HG03135 (cell line): ENCODE results near the gene PTPRN2.

Experiments
- ATAC-seq: cut with Tn5 transposase; IDR thresholded peaks from one replicate; pipeline ENCODE4 v1.9.1; 2021; ENCODE audit warnings: mild to moderate bottlenecking, moderate library complexity; ENCODE audit not compliant: unreplicated experiment

The PTPRN2 gene

DNA sequence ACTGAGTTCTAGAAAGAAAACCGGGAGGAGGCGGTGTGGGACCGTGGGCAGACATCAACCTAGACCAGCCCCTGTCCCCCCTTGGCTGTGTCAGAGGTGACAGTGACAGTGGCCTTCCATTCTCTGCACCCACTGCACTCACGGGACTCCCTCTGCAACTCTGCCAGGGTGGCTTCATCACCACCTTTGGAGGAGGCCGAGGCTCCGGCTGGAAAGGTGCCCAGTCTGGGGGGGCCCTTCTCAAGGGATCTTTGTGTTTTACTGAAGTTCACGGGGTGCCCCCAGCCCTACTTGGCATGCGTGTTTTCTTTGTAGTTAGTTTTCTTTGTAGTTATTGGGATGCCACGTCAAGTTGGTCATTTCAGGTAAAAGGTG, 833.2 kb downstream of the PTPRN2 start:
- ATAC-seq: no peak

DNA sequence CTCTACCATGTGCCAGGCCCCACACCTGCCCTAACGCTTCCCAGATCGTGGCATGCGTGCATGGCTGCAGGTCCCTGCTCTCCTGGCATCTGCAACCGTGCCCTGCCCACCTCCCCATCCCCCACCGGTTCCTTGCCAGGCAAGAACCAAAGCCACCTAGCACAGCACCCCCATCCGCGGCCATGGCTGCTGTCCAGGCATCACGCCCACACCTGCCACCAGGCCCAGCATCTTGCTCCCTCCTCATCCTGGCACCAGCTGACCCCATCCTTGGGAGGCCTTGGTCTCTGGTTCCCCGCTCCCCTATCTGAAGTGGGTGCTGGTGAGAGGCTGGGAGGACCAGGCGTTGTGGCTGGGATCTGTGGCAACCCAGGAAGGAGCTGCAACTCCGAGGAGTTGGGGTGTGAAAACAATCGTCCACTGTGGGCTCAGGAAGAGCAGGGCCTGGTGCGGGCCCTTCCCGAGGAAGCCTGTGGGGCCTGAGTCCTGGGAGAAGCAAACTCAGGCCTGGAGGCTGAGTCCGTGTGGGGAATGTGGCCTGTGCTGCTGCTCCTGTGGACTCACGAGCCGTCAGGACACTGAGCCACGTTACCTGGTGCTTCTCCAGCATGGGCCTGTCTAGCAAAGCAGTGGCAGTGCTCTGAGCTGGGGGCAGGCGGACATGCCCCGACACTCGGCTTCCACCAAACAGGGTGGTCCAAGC, 833.8 kb downstream of the PTPRN2 start:
- ATAC-seq: no peak

DNA sequence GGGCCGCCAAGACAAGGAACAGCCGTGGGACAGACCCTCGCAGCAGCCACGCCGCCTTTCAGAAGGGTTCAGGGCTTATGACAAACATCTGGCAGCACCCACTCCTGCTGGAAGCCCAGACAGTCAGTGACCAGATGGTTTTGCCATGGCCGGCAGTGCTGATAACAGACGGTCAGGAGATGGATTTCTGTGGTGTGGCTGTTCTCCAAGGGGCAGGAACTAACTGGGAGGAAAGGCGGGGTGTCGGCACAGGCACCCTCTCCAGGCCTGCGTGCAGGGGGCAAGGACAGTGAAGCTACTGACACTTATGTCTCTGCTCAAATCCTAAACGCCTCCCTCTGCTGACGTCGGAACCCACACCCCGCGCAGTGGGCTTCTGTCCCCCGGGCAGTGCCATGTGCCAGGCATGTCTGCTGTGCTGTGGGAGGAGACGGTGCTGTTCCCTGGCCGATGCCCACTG, 834.8 kb downstream of the PTPRN2 start:
- ATAC-seq: no peak

DNA sequence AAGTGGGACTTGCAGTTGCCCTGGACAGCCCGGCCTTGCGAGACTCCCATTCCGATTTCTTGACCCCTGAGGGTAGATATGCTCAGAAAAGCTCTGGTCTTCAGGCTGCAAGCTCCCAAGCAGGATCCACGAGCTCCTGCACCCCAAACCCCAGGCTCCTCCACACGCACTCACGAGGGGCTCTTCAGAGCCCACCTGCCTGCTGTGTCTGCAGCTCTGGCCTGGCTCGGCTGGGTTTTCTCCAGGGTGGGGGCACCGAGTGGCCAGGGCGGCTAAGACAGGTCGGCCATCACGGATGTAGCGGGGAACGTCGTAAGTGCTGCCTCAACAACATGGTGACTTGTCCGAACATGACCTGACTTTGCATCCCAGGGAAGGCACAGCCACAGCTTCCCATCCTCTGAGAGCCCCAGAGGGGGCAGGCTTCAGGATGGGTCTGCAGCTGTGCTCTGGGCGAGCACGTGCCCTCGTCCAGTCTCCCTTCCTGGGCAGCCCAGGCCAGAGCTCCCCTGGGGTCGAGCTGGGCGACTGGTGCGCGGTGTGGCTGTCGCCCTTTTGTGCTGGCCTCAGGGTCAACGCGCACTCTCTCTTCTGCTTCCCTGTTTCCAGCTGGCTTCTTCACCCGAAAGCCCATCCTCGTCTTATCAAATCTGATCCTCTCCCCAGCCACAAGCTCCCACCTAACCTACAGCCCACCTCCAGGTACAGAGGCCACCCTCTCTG, 835.5 kb downstream of the PTPRN2 start:
- ATAC-seq: no peak

DNA sequence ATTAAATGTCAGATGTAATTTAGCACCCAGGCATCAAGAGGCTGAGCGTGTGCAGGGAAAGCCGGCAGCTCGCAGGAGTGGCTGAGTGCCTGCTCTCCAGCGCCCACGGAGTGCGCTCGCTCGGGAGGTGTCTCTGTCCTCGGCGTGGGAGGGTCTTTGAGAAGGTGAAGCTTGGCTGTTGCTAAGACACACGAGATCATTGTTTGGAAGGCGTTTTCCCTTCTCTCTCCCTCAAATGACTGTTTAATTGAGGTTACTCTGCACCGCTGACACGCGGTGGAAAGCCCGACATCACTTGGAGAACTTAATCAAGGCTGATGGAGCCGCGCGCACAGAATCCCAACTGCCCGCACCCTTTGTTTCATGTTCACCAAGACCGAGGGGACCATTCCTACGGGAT, 836.2 kb downstream of the PTPRN2 start:
- ATAC-seq: no peak

DNA sequence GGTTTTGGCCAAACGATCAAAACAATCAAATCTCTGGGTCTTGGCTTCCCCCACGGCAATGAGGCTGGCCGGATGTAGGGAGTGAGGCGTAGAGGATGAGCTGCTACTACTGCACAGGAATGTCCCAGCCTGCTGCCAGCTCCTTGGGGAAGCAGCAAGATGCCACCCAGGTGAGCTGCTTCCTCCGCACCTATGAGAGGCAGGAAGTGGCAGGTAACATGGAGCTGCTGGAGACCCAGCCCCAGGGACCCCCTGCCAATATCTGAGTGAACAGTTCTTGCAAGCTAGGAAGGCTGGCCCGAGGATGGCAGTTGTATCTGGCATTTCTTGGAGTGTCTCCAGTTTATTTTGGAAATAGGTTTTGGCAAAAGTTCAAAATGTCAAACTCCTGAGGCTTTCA, 837.3 kb downstream of the PTPRN2 start:
- no peak for ATAC-seq

DNA sequence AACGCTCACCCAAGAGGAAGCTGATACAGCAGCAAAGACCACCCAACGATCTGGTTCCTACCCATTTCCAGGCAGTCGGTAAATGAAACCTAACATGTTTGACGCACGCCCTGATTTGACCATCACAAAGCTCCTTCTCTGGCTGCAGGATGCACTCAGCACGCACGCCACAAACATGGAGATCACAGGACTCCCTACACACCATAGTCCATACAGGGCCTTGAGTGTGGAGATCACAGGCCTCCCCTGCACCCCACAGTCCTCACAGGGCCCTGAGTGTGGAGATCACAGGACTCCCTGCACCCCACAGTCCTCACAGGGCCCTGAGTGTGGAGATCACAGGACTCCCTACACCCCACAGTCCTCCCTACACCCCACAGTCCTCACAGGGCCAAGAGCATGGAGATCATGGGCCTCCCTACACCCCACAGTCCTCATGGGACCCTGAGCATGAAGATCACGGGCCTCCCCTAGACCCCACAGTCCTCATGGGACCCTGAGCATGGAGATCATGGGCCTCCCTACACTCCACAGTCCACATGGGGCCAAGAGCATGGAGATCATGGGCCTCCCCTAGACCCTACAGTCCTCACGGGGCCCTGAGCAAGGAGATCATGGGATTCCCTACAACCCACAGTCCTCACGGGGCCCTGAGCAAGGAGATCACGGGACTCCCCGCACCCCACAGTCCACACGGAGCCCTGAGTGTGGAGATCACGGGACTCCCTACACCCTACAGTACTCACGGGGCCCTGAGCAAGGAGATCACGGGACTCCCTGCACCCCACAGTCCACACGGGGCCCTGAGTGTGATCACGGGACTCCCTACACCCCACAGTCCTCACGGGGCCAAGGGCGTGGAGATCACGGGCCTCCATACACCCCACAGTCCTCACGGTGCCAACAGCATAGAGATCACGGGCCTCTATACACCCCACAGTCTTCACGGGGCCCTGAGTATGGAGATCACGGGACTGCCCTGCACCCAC, 841.6 kb downstream of the PTPRN2 start:
- ATAC-seq: no peak

DNA sequence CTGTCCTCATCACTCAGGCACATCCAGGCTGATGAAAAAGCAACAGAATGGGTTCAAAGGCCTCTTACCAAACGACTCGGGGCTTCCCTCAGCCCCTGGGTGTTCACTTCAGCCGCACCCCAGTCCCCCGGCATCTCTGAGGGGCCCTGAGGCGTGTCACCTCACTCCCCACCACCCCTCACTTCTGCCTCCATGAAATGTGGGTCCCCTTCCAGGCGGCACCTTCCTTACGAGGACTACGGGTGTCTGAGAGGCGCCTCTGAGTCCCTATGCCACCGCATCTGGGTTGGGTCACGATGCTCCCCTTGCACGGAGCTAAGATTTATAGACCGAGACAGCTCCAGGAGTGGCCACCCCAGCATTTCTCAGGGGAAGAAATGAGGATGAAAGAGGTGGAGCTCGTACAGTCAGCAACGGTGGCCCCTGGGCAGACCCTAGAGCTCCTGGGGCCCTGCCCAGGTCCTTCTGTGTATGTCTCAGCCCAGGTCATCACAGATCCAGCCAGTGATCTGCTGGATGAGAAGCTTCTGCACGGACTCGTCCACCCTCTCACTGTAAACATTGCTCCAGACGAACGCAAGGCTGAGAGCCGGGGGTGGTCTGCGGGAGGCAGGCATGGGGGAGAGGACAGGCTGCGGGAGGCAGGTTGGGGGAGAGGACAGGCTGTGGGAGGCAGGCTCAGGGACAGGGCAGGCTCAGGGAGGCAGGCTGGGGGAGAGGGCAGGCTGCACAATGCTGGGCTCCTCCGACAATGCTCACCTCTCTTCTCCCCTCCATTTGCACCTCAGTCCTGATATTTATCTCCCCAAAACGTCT, 842.6 kb downstream of the PTPRN2 start:
- ATAC-seq: no peak

DNA sequence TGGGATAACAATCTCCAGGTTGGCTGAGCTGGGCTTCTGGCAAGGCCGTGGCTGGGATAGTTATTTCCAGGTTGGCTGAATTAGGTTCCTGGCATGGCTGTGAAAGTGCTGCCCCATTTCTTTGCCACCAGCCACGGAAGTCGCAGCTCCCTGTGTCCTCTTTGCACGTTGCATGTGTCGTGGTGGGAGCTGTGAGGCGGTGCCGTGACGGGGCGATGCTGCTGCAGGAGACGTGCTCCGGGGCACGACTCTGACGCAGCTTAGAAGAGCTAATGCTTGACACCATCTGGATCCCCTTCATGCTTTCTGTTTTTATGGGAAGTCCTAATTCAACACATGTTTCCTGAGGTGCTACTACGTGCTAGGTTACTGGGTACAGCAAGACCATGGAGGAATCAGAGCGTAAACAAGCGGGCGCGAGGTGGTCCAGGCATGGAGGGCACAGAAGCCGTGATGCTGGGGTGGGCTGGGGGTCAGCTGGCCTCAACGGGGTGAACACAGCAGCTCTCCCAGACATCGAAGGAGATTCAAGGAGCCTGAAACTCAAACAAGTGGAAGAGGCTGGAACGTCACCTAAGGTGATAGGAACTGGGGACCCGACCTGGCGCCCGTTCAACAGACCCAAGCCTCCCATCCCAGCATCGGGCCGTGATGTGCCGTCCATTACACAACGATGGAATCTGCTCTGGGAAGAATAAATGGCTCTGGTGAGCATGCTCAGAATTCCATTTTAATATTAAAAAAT, 843.7 kb downstream of the PTPRN2 start:
- no peak for ATAC-seq

DNA sequence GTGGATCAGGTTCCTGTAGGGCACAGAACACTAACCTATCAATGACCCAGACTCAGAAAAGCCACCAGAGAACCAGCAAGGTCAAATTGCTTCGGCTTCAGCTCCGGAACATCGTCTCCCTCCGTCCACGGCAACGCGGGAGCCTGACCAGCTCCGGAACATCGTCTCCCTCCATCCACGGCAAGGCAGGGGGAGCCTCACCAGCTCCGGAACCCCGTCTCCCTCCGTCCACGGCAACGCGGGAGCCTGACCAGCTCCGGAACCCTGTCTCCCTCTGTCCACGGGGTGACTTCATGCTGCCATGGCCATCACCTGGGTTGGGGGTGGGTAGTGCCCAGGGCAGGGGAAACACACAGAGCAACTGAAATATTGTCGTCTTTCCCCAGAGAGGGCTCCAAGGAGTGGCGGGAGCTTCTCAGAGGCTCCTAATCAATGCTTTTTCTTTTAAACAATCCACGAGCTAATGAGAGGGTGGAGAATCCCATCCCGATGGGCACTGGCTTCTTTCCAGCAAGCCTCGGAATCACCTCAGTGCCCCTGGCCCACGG, 847.3 kb downstream of the PTPRN2 start:
- no peak for ATAC-seq

DNA sequence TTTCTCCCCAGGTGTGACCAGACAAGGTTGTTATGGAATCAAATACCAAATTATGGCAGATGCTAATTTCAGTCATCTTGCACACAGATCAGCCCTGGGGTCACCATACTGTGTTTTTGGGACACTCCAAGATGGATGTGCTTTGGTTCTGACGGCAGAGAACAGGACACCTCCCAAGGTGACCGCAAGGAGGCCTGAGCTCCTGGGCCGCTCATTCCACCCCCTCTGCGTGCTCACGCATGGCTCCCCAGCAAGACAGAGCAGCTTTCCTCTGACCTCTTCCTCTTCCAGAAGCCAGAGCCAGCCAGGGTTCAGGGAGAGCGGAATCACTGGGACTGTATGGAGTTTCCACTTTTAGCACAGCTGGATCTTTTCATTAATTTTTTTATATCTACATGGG, 848.0 kb downstream of the PTPRN2 start:
- no peak for ATAC-seq

DNA sequence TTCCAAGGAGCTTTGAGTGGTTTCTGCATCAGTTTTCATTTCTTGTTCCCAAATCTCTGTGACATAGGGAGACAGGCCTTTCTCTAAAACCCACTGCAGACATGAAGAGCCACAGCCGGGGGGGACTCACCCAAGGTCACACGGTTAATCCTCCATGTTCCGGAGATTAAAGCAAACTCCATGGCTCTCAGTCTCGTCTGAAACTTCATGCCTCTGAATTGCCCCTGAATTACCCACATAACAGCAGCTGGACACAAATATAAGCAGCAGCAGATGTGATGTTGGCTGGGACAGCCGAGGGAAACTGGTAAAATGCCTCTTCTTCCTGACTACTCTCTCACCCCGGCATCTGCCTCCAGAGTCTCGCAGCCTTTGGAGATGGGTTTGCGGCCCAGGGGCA, 848.6 kb downstream of the PTPRN2 start:
- no peak for ATAC-seq

DNA sequence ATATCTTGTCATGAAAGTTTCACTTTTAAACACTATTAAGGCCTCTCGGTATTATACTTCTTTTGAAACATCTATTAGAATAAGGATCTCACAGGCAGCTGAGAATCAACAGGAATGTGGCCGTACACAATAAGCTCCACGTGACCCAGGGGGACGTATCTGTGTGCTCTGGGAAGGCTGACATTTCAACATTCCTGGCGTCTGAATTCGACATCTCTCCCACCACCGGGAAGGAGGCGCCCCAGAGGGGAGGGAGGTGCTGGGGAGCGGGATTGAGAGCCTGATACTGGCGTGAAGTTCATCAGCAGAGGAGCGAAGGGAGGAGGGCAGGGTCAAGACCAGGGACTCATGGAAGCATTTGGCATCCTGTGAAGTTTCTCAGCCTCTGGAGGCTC, 849.6 kb downstream of the PTPRN2 start:
- no peak for ATAC-seq

DNA sequence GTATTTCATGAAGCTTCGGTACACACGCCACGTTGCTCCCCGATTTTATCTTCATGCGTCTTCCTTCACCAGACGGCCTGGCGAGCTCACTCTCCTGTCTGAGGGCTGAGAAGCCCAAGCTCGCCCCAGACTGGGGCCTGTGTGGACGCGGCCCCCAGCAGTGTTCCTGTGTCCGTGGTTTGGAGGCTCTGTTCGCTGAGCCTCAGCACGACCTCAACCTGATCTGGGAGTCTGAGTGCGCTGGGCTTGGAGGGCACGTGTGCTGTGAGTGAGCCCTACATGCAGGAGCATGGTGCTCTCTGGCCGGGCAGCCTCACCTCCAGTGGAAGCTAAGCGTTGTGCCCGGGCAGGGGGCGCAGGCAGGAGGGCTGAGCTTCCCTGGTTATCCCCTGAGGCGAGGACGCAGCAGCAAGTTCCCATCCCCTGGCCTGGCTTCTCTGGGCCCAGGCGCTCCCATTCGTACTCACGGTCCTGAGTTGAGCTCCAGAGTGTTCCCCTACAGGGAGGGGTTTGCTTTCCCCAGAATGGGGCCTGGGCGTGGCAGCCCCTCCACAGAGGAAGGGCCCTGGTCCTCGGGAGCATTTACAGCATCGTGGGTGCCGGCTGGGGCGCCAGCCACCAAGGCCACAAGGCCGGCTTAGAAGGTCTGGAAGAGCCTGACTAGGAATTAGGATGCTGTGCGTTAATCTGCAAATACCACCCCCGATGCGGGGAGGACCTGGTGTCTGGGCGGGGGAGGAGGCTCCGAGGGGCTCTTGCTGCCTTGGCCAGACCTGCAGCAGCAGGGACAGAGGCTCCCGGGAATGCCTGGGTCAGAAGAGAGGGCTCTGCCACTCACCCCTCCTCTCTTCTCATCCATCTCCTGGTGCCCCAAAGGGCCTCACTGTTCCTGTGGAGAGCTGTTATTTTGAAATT, 850.2 kb downstream of the PTPRN2 start:
- no peak for ATAC-seq

DNA sequence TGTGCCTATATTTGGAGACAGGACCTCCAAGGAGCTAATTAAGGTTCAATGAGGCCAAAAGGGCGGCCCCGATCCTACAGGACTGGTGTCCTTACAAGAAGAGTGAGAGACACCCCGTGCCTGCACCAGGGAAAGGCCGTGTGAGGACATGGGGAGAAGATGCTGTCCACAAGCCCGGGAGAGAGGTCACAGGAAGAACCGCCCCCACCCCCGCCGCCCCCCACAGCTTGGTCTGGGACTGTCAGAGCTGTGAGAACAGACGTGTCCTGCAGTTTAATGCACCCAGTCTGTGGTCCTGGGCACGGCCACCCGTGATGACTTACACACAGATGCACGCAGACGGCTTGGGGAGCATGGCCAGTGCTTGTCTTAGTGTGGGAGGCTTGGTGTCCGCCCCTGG, 851.3 kb downstream of the PTPRN2 start:
- ATAC-seq: no peak

DNA sequence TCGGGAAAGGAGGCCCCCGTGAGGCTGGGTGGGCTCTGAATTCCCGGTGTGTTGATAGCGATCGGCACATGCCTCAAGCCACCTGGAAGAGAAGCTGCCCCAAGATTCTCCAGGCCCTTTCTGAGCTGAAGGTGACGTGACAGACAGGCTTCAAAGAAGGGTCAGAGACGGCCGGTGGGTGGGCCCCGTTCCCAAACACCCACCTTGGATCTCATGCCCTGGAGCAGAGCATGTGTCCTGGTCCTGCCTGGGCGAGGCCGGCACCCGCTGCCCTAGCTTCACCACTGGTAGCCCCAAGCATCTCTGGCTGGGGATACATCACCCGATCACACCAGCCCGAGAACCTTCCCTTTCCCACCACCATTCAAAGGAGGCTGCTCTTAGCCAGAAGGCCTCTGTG, 851.8 kb downstream of the PTPRN2 start:
- ATAC-seq: no peak

DNA sequence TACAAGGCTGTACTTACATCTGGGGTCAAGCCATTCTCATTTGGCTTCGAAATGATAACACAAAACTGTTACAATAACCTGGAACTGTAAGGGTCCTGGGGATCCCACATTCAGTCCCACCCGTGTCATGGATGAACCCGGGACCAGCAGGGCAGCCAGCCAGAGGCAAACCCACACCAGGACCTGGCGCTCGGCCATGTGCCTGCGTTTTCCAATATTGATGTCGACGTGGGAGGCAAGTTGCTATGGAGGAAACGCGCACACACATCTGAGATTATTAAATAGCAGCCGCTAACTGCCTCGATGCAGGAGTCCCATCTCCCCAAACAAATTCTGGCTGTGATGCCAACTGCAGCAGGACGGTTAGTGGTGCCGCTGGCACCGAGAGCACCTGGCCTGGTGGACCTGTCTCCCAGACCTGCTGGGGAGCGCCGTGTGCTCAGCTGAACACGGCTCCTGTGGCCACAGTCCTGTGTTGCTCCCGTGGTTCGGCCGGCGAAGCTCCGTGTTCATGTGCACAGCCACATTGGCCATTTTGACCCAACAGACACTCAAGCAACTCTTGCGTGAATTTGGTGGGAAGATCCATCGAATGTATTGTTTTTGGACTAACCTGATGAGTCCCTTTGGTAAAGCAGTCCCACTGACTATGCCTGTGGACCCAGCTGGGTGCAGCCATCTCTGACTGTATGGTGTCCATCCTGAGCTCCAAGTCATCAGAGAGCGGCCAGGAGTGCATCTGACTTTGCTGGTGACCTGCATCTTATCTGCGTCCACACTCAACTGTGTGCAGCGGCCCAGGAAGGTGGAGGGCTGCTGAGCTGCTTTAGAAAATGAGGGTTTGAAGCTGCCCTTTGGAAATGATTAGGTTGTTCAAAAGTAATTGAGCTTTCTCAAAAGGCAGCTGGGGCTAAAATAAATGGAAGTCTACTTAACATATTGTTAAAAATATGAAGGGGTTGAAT, 852.7 kb downstream of the PTPRN2 start:
- no peak for ATAC-seq
